Measurements from ENCODE around the gene C5orf63. TPM values are rescaled to one million over a fixed set of nuclear protein-coding genes. Genes with fewer than 3 reads are reported as not detected.
"Not testable (repeated sequence)": the region's sequence is repeated elsewhere in the genome, so short reads cannot be mapped to it uniquely, and the experiment has no call there.

The C5orf63 gene
- polyA plus RNA-seq, 1 donor (not counting 4 experiments of a cell fraction or from before 2014, with no cell fraction given), result 7.2 TPM

GRCh38 chr5:127007522-127007921 is 65.8 kb downstream of the C5orf63 start:
- H3K9me3 ChIP-seq (ENCODE audit: control insufficient read depth, low read depth, low read length), result no peaks in the 10 kb centered on the region
- TF ChIP-seq EZH2 (IDR thresholded peaks at IDR 0.05; ENCODE audit: low read length) (no peak), CTCF (optimal IDR thresholded peaks at IDR 0.05 in 1 of 3, IDR thresholded peaks at IDR 0.05 in 1 of 3, conservative IDR thresholded peaks at IDR 0.05 in 1 of 3; ENCODE audit: extremely low read depth in 1 of 3, insufficient read depth in 2 of 3, low read length in 3 of 3) (no peak)
- H3K9ac ChIP-seq (ENCODE audit: control insufficient read depth, extremely low read depth, insufficient read depth, low read length), result no peak overlapping the region
- H3K4me1 ChIP-seq (ENCODE audit: control insufficient read depth, extremely low read depth, insufficient read depth, low read length), result no peaks in the 10 kb centered on the region
- no peaks in the 10 kb centered on the region for H3K9me1 ChIP-seq (ENCODE audit: control insufficient read depth, extremely low read depth, insufficient read depth, low read length)
- H4K20me1 ChIP-seq (ENCODE audit: control insufficient read depth, extremely low read depth, insufficient read depth, low read length), result no peaks in the 10 kb centered on the region
- no peak overlapping the region for H3K4me3 ChIP-seq (ENCODE audit: control insufficient read depth in 2 of 3, extremely low read depth in 1 of 3, insufficient read depth in 2 of 3, low read depth in 1 of 3, low read length in 3 of 3)
- H3K79me2 ChIP-seq (ENCODE audit: control insufficient read depth, insufficient read depth, low read length), result no peaks in the 10 kb centered on the region
- FAIRE-seq (no peak), DNase-seq (ENCODE audit: low read depth, low spot score) (no peak)
- no peak overlapping the region for H3K27ac ChIP-seq (ENCODE audit: control insufficient read depth, insufficient read depth, low read length)
- no peak overlapping the region for H3K4me2 ChIP-seq (ENCODE audit: control insufficient read depth, extremely low read depth, insufficient read depth, low read depth, low read length)
- H2AFZ ChIP-seq (ENCODE audit: control insufficient read depth, low read length), result no peak overlapping the region
- no peaks in the 10 kb centered on the region for H3K36me3 ChIP-seq (ENCODE audit: control insufficient read depth in 2 of 2, extremely low read depth in 1 of 2, insufficient read depth in 2 of 2, low read length in 2 of 2)
- no peaks in the 10 kb centered on the region for H3K27me3 ChIP-seq (ENCODE audit: control insufficient read depth, extremely low read depth, insufficient read depth, low read length)
- dilution Hi-C loops (cut with MboI; ENCODE audit: extremely low pct_ligation_motif_present, low sequenced_read_pairs), result no loop called here

- Histone ChIP-seq H3K27me3 (ENCODE audit: control insufficient read depth, extremely low read depth, insufficient read depth, low read length) (no peaks in the 10 kb centered on the region), H3K36me3 (ENCODE audit: control insufficient read depth in 2 of 2, extremely low read depth in 1 of 2, insufficient read depth in 2 of 2, low read length in 2 of 2) (no peaks in the 10 kb centered on the region), H3K9ac (ENCODE audit: control insufficient read depth, extremely low read depth, insufficient read depth, low read length) (no peak overlapping the region), H3K79me2 (ENCODE audit: control insufficient read depth, insufficient read depth, low read length) (no peaks in the 10 kb centered on the region), H3K4me1 (ENCODE audit: control insufficient read depth, extremely low read depth, insufficient read depth, low read length) (no peaks in the 10 kb centered on the region), H3K27ac (ENCODE audit: control insufficient read depth, insufficient read depth, low read length) (no peak overlapping the region), H2AFZ (ENCODE audit: control insufficient read depth, low read length) (no peak overlapping the region), H3K9me3 (ENCODE audit: control insufficient read depth, low read depth, low read length) (no peaks in the 10 kb centered on the region), H3K9me1 (ENCODE audit: control insufficient read depth, extremely low read depth, insufficient read depth, low read length) (no peaks in the 10 kb centered on the region), H4K20me1 (ENCODE audit: control insufficient read depth, extremely low read depth, insufficient read depth, low read length) (no peaks in the 10 kb centered on the region), H3K4me3 (ENCODE audit: control insufficient read depth in 2 of 3, extremely low read depth in 1 of 3, insufficient read depth in 2 of 3, low read depth in 1 of 3, low read length in 3 of 3) (no peak overlapping the region), H3K4me2 (ENCODE audit: control insufficient read depth, extremely low read depth, insufficient read depth, low read depth, low read length) (no peak overlapping the region)
- no peak for TF ChIP-seq EZH2 (IDR thresholded peaks at IDR 0.05; ENCODE audit: low read length)
- no peak for TF ChIP-seq CTCF (optimal IDR thresholded peaks at IDR 0.05 in 1 of 3, IDR thresholded peaks at IDR 0.05 in 1 of 3, conservative IDR thresholded peaks at IDR 0.05 in 1 of 3; ENCODE audit: extremely low read depth in 1 of 3, insufficient read depth in 2 of 3, low read length in 3 of 3)
- no peak for DNase-seq (ENCODE audit: low read depth, low spot score)
- FAIRE-seq, result no peak
- dilution Hi-C loops (cut with MboI; ENCODE audit: extremely low pct_ligation_motif_present, low sequenced_read_pairs), result no loop called here
These were observed 66.6 kb downstream of the C5orf63 start for GRCh38 chr5:127006744-127007143.

GRCh38 chr5:127005282-127005681 is 68.0 kb downstream of the C5orf63 start:
- H4K20me1 ChIP-seq (ENCODE audit: control insufficient read depth, extremely low read depth, insufficient read depth, low read length); H3K79me2 ChIP-seq (ENCODE audit: control insufficient read depth, insufficient read depth, low read length); H3K4me2 ChIP-seq (ENCODE audit: control insufficient read depth, extremely low read depth, insufficient read depth, low read depth, low read length); H3K4me1 ChIP-seq (ENCODE audit: control insufficient read depth, extremely low read depth, insufficient read depth, low read length); dilution Hi-C loops (cut with MboI; ENCODE audit: extremely low pct_ligation_motif_present, low sequenced_read_pairs); H3K9me3 ChIP-seq (ENCODE audit: control insufficient read depth, low read depth, low read length); H2AFZ ChIP-seq (ENCODE audit: control insufficient read depth, low read length); FAIRE-seq; H3K4me3 ChIP-seq (ENCODE audit: control insufficient read depth in 2 of 3, extremely low read depth in 1 of 3, insufficient read depth in 2 of 3, low read depth in 1 of 3, low read length in 3 of 3); H3K9me1 ChIP-seq (ENCODE audit: control insufficient read depth, extremely low read depth, insufficient read depth, low read length); H3K9ac ChIP-seq (ENCODE audit: control insufficient read depth, extremely low read depth, insufficient read depth, low read length); H3K27ac ChIP-seq (ENCODE audit: control insufficient read depth, insufficient read depth, low read length); DNase-seq (ENCODE audit: low read depth, low spot score); H3K36me3 ChIP-seq (ENCODE audit: control insufficient read depth in 2 of 2, extremely low read depth in 1 of 2, insufficient read depth in 2 of 2, low read length in 2 of 2); H3K27me3 ChIP-seq (ENCODE audit: control insufficient read depth, extremely low read depth, insufficient read depth, low read length): not testable (repeated sequence)
